Measurements from ENCODE around the gene MRPS11. TPM values are rescaled to one million over a fixed set of nuclear protein-coding genes. Genes with fewer than 3 reads are reported as not detected.

Gene MRPS11
- total and polyA plus RNA-seq, 2 experiments from 2014 or later: 28.5 to 67.8 TPM

- no peak overlapping the region for H3K4me3 ChIP-seq
- no peaks in the 10 kb centered on the region for H3K36me3 ChIP-seq (replicated peaks; ENCODE audit: insufficient read depth, low read depth)
- H3K27ac ChIP-seq: no peak overlapping the region
Observed at GRCh38 chr15:88477126-88477525, 9.6 kb downstream of the MRPS11 start.

GRCh38 chr15:88477904-88478303 lies 10.4 kb downstream of the MRPS11 start:
- Histone ChIP-seq H3K36me3 (replicated peaks; ENCODE audit: insufficient read depth, low read depth) (no peaks in the 10 kb centered on the region), H2AFZ (no peak overlapping the region), H3K79me2 (no peaks in the 10 kb centered on the region), H3K27me3 (no peaks in the 10 kb centered on the region), H3K9me2 (replicated peaks; ENCODE audit: insufficient read depth) (no peaks in the 10 kb centered on the region), H4K20me1 (ENCODE audit: insufficient read depth, poor library complexity, severe bottlenecking) (no peaks in the 10 kb centered on the region), H3K27ac (no peak overlapping the region), H3K4me3 (no peak overlapping the region), H3K9me3 (ENCODE audit: low read depth) (no peaks in the 10 kb centered on the region), H3K4me1 (ENCODE audit: insufficient read depth) (no peaks in the 10 kb centered on the region), H3K4me2 (no peak overlapping the region)
- no peak for DNase-seq (ENCODE audit: low spot score)
- TF ChIP-seq EZH2 (IDR thresholded peaks at IDR 0.05; ENCODE audit: borderline replicate concordance) (no peak), EZH2phosphoT487 (IDR thresholded peaks at IDR 0.05; ENCODE audit: low read depth, severe bottlenecking, unreplicated experiment) (no peak), CTCF (IDR thresholded peaks at IDR 0.05; ENCODE audit: poor library complexity) (no peak)
- WGBS (ENCODE audit: low lambda C conversion rate, missing lambda C conversion rate): 96% methylated on average over 5 of the region's 5 CpGs

More at GRCh38 chr15:88477126-88477525, 9.6 kb downstream of the MRPS11 start:
- H3K9me3 ChIP-seq (ENCODE audit: low read depth): no peaks in the 10 kb centered on the region
- 90% methylated on average over 7 of the region's 7 CpGs for WGBS (ENCODE audit: low lambda C conversion rate, missing lambda C conversion rate)
- no peak overlapping the region for H3K4me2 ChIP-seq
- no peaks in the 10 kb centered on the region for H4K20me1 ChIP-seq (ENCODE audit: insufficient read depth, poor library complexity, severe bottlenecking)
- H2AFZ ChIP-seq: no peak overlapping the region
- H3K4me1 ChIP-seq (ENCODE audit: insufficient read depth): no peaks in the 10 kb centered on the region
- no peaks in the 10 kb centered on the region for H3K27me3 ChIP-seq
- no peaks in the 10 kb centered on the region for H3K79me2 ChIP-seq
- no peak for DNase-seq (ENCODE audit: low spot score)
- TF ChIP-seq EZH2phosphoT487 (IDR thresholded peaks at IDR 0.05; ENCODE audit: low read depth, severe bottlenecking, unreplicated experiment) (no peak), CTCF (IDR thresholded peaks at IDR 0.05; ENCODE audit: poor library complexity) (no peak), EZH2 (IDR thresholded peaks at IDR 0.05; ENCODE audit: borderline replicate concordance) (no peak)
- H3K9me2 ChIP-seq (replicated peaks; ENCODE audit: insufficient read depth): no peaks in the 10 kb centered on the region

DNA sequence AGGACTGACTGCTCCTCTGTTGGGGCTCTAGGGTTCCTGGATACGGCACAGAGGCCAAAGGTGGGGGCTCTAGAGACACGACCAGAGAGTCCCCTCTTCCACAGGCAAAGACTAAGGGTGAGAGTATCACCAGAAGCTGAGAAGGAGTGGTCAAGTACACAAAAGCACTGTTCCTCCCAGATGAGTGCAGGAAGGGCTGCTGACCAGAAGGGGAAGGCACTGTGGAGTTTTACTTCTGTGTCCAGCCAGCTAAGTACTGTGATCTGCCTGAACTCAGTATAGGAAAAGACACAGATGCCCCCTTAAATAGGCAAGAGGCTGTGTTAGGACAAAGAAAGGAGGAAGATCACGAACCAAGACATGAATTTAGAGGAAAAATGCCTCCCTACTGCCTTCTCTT lies 11.7 kb downstream of the MRPS11 start:
- Histone ChIP-seq H3K79me2 (no peaks in the 10 kb centered on the region), H2AFZ (no peak overlapping the region), H3K9me2 (replicated peaks; ENCODE audit: insufficient read depth) (no peaks in the 10 kb centered on the region), H3K36me3 (replicated peaks; ENCODE audit: insufficient read depth, low read depth) (no peaks in the 10 kb centered on the region), H3K4me2 (no peak overlapping the region), H4K20me1 (ENCODE audit: insufficient read depth, poor library complexity, severe bottlenecking) (no peaks in the 10 kb centered on the region), H3K4me1 (ENCODE audit: insufficient read depth) (no peaks in the 10 kb centered on the region), H3K9me3 (ENCODE audit: low read depth) (no peaks in the 10 kb centered on the region), H3K27ac (no peak overlapping the region), H3K27me3 (no peaks in the 10 kb centered on the region), H3K4me3 (no peak overlapping the region)
- no peak for DNase-seq (ENCODE audit: low spot score)
- TF ChIP-seq EZH2phosphoT487 (IDR thresholded peaks at IDR 0.05; ENCODE audit: low read depth, severe bottlenecking, unreplicated experiment) (no peak), EZH2 (IDR thresholded peaks at IDR 0.05; ENCODE audit: borderline replicate concordance) (no peak), CTCF (IDR thresholded peaks at IDR 0.05; ENCODE audit: poor library complexity) (no peak)
- 72% methylated on average over 3 of the region's 3 CpGs for WGBS (ENCODE audit: low lambda C conversion rate, missing lambda C conversion rate)

GRCh38 chr15:88480981-88481380 lies 13.5 kb downstream of the MRPS11 start:
- Histone ChIP-seq H3K79me2 (no peaks in the 10 kb centered on the region), H3K36me3 (replicated peaks; ENCODE audit: insufficient read depth, low read depth) (no peaks in the 10 kb centered on the region), H3K27ac (no peak overlapping the region), H3K9me2 (replicated peaks; ENCODE audit: insufficient read depth) (no peaks in the 10 kb centered on the region), H3K27me3 (no peaks in the 10 kb centered on the region), H3K9me3 (ENCODE audit: low read depth) (no peaks in the 10 kb centered on the region), H3K4me2 (no peak overlapping the region), H4K20me1 (ENCODE audit: insufficient read depth, poor library complexity, severe bottlenecking) (no peaks in the 10 kb centered on the region), H2AFZ (no peak overlapping the region), H3K4me3 (no peak overlapping the region), H3K4me1 (ENCODE audit: insufficient read depth) (peaks cover 7% of the 10 kb centered on the region)
- WGBS (ENCODE audit: low lambda C conversion rate, missing lambda C conversion rate): 76% methylated on average over 8 of the region's 8 CpGs
- TF ChIP-seq EZH2phosphoT487 (IDR thresholded peaks at IDR 0.05; ENCODE audit: low read depth, severe bottlenecking, unreplicated experiment) (no peak), EZH2 (IDR thresholded peaks at IDR 0.05; ENCODE audit: borderline replicate concordance) (no peak), CTCF (IDR thresholded peaks at IDR 0.05; ENCODE audit: poor library complexity) (no peak)
- no peak for DNase-seq (ENCODE audit: low spot score)
